Germinal center (tissue), 1 donor: ENCODE data around the gene KIAA0232.
"Not testable (repeated sequence)": the region's sequence is repeated elsewhere in the genome, so short reads cannot be mapped to it uniquely, and the experiment has no call there.

Experiments used
- DNase-seq: peaks from one replicate; pipeline ENCODE4 v3.0.0; 2012; ENCODE audit warnings: mixed read lengths, low spot score

The KIAA0232 gene

DNA sequence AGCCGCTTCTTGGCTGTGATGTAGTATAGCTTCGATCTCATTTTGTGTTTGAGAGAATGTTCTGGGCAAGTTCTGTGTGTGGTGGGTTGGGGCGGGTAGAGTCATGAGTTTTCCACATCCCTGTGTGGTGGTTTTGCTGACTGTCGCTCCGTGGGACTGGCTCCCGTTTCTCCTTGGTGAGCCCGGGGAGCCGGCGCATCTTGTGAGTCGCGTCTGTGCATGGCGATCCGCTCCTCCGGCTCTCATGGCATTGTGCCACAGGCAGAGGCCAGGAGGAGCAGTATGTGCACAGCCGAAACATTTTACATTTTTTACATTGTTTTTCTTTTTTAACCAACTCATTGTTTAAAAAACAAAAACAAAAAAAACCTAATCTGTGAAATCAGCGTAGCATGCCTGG is 99.4 kb downstream of the KIAA0232 start:
- DNase-seq: no peak

DNA sequence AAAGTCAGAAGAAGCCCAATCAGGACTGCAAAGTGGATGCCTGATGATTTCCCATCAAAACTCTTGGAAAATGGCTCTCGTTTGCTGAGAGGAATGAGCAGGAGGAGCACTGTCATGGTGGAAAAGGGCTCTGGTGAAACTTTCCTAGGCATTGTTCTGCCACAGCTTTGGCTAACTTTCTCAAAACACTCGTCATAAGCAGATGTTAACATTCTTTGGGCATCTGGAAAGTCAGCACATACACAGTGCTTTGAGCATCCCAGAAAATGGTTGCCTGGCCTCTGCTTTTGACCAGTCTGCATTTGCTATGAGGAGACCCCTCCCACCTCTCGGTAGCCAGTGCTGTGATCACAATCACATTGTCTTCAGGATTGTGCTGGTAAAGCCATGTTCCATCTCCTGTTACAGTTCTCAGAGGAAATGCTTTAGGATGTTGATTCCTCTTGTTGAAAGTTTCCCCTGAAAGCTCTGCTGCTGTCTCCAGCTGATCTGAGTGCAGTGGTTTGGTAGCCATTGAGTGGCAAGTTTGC is 101.9 kb downstream of the KIAA0232 start:
- DNase-seq: no peak

DNA sequence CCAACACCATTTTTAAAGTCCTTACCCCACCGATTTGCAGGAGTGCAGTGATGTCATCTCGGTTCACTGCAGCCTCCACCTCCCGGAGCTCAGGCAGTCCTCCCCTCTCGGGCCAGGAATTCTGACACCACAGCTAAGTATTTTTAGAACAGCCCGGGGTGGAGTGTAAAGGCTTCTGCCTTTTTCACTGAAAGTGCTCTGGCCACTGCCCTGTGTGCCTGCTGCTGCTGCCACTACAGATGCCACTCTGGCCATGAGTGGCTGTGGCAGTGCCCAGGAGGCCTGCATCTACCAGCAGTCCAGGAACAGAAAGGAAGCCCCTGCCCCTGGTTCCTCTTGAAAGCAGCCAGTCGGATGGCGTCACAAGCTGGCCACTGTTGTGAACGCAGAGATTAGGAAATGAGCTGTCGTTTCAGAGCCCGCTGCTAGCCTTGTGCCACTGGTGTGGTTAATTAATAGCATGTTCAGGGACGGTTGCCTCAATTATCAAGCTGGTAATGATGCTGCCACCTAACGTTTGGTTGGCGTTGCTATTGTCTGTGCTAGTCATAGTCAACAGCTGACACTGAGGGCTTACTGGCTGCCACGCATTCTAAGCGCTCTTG is 103.5 kb downstream of the KIAA0232 start:
- peak; percentile 45 for DNase-seq

DNA sequence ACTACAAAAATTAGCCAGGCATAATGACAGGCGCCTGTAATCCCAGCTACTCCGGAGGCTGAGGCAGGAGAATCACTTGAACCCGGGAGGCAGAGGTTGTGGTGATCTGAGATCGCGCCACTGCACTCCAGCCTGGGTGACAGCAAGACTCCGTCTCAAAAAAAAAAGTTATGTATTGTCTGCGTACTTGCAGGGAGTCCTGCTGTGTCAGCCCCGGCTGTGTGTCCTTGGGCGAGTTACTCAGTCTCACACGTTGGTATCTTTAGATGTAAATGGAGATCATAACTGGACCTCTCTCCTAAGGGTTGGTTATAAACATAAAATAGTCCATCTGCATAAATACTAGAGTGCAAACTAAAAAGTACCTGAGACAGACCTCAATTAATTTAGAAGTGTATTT is 104.4 kb downstream of the KIAA0232 start:
- no peak for DNase-seq

DNA sequence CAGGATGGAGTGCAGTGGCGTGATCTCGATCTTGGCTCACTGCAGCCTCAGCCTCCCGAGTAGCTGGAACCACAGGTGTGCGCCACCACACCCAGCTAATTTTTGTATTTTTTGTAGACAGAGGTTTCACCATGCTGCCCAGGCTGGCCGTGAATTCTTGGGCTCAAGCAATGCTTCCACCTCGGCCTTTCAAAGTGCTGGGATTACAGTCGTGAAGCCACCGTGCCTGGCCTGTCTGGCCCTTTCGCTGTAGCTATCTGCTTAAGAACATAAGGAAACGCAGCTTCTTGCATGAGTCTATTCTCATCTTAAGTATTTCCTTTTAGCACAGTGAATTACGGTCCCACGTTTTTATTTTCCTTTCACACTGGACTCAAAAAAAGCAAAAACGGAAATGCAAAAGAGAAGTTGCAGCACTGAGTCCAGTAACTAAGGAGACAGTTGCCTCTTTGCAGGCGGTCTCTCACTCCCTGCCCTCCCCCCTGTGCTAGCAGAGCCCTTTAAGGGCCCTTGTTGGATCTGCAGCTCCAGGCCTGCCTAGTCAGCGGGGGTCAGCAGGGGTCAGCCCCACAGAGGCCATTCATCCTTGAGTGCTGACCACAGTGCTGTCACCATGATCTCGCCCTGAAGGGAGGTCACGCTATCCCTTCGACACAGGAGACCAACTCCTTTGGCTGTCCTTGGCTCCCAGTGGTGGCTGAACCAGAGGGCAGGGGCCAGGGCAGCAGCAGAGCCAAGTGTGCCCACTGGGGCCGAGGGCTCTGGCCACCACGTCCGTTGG is 105.3 kb downstream of the KIAA0232 start:
- DNase-seq: no peak

DNA sequence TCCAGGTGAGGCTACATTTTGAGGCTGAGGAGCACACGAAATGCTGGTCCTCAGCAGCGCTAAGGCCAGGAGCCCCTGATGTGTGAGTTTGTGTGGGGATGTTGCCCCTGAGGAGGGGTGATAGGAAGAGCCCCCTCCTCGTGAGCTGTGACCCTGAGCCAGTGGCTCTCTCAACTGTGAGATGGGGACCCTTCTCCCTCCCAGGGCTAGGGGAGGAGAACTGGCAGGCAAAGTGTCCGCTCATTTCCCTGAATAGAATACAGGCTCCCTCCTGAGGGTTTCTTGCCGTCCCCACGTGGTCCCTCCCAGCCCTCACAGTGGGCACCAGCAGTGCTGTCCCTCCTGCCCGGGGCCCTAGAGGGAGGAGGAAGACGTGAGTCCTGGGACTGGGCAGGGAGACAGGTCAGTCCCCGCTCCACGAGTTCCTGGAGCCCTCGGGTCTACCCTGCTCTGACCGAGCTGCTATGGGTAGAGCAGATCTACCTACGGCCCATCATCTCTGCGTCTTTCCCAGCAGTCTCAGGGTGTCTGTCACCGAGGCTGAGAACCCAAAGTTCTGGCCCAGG is 106.1 kb downstream of the KIAA0232 start:
- DNase-seq: no peak

DNA sequence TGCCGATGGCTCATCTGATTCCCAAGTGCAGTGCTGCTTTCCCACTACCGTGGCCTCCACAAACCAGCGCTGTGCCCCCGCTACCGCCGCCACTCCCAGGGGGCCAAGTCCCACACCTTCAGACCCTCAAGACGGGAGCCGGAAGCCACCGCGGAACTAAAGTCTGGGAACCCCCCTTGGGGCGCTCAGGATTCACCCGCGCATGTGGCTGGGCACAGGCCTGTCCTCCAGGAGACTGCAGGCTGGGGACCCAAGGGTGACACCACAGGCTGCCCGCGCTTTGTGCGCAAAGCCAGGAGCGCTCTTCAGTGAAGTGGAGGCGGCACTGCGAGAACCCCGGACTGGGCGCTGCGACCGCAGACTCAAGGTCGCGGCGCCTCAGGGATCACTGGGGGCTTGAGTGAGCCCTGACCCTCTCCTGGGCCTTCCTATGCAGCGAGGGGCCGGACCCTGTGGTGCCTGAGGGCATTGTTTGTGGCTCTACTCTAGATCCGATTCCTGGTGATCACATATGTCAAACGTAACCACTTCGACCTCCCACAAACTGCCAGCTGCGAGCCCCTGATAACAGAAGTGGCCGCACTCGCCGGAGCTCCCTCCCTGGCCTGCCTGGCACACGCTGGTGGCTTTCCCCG is 106.7 kb downstream of the KIAA0232 start:
- DNase-seq: no peak

DNA sequence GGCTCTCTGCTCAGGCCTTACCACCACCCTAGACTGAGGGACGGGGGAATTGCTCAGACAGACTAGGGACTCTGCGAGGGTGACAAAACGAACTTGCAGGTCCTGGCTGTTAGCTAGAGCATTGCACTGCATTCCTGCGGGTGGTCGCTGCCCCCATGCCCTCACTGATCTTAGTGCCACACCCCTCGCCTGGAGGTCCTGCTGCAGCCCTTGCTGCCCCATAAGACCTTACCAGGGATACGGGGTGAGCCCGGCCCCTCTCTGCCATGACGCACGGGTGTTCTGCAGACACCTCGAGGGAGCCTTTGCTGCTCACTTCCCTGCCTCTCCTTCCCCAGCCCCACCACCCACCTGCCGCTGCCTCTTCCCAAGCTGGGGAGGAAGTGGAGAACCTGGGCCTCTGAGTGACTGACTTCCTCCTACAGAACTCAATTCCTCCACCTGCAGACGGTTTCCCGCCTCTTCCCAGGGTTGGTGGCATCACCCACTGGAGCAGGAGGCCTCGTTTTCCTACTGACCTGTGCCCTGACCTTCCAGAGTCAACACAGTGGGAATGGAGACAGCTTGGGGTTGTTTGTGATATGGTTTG is 107.3 kb downstream of the KIAA0232 start:
- DNase-seq: no peak

DNA sequence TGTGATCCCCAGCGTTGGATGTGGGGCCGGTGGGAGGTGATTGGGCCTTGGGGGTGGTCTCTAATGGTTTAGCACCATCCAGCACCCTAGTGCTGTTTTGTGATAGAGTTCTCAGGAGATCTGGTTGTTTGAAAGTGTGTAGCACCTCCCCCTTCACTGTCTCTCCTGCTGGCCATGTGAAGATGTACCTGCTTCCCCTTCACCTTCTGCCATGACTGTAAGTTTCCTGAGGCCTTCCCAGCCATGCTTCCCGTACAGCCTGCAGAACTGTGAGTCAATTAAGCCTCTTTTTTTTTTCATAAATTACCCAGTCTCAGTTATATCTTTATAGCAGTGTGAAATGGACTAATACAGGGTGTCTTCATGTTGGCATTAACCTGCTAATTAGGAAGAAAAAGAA is 107.8 kb downstream of the KIAA0232 start:
- DNase-seq: no peak

DNA sequence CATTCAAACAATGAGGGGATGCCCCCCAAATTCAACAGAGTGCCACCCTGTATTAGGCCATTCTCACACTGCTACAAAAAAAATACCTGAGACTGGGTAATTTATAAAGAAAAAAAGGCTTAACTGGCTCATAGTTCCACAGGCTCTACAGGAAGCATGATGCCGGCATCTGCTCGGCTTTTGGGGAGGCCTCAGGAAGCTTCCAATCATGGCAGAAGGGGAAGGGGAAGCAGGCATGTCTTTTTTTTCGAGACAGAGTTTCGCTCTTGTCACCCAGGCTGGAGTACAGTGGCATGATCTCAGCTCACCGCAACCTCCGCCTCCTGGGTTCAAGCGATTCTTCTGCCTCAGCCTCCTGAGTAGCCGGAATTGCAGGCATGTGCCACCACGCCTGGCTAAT is 108.4 kb downstream of the KIAA0232 start:
- DNase-seq: not testable (repeated sequence)

DNA sequence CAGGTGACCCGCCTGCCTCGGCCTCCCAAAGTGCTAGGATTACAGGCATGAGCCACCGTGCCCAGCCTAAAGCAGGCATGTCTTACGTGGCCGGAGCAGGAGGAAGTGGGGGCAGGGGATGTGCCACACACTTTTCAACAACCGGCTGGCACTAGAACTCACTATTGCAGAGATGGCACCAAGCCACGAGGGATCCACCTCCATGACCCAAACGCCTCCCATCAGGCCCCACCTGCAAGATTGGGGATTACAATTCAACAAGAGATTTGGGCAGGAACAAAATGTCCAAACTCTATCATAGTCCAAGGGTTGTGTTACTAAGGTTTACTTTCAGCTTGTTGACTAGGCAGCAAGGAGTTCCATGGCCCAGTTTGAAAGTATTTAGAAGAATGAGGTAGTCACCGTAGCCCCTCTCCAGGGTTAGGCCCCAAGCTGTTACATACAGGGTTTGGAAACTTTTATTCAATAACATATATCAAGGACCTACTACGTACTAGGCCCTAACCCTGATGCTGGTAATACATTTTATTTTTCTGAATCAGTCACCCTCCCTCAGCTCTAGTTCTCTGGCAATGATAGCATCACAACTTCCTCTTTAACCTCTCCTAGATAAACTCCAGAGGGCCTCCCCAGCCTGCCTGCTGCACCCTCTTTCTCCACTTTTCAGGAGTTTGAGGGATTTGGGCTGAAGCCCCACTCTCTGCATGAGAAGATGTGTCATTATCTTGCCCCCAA is 109.1 kb downstream of the KIAA0232 start:
- no peak for DNase-seq

DNA sequence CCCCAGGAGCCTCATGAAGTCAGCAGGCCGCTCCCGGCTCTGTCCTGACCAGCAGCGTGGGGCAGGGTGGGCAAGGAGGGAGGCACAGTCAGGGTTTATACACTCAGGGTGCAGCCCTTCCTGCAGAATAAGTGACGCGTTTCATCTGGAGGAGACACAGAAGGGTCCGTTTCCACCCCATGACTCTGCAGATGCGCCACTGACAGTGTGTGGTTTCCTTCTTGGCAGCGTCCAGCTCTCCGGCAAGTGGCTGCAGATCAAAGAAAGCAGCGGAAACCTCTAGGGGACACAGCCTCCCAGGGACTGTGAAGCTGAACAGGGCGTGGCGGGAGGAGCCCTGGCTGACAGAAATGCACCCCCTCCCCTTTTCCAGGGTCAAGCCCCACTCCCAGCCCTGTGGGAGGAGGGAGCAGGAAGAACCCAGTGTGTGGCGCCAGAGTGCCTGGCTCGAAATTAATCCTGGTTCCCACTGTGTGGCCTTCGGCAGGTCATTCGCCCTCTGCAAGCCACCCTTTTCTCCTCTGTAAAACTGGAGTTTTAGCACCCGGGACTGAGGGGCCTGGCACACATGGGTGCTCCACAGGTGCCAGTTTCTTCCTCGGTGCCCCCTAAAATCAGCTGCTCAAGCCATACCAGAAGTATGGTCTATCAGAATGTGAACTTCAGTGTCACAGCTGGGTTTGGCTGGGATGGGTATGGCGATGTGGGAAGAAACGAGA is 109.8 kb downstream of the KIAA0232 start:
- DNase-seq: no peak

DNA sequence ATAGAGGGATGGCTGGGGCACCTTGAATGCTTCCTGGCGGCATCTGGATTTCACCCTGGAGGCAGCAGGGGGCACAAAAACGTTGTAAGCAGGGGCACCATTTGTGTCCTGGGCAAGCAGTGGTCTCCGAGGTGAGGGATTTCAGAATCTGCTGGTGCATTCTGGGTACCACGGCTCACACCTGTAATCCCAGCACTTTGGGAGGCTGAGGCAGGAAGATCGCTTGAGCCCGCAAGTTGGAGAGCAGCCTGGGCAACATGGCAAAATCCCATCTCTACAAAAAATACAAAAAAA is 110.3 kb downstream of the KIAA0232 start:
- DNase-seq: no peak

DNA sequence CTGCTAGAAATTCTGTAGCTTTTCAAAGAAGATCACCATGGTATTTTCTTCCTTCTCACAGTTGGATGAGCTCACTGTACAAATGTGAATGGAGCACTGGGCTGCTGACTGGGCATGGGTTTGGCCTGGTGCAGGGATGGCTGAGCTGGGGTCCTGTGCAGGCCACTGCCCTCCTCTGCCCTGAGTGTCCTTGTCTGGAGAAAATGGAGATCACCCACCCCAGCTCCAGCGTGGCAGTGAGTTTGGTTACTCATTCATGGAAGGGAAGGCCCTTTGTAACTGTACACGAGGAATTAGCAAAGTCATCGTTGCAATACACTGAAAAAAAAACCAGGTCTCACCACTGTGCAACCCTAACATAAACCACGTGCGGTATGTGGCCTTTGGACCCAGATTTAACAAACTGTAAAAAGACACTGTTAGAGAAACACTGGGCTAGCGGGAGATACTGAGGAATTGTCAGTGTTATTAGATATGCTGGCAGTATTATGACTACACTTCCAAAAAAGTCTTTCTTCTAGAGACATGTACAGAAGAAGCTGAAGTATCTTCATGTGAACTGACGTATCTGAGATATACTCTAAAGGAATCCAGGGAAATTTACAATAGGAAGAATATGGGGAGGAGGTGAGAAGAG is 111.0 kb downstream of the KIAA0232 start:
- DNase-seq: no peak

DNA sequence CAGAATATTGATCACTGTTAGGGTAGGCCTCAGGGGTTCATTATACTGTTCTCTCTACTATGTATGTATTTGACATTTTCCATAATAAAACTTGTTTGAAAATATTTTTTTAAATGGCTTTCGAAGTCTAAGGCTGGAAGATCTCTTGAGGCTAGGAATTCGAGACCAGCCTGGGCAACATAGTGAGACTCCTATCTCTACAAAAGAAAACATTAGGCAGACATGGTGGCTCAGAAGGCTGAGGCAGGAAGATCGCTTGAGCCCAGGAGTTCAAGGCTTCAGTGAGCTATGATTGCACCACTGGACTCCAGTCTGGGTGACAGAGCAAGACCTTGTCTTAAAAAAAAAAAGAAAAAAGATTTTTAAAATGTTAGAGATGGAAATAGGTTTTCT is 111.6 kb downstream of the KIAA0232 start:
- no peak for DNase-seq

DNA sequence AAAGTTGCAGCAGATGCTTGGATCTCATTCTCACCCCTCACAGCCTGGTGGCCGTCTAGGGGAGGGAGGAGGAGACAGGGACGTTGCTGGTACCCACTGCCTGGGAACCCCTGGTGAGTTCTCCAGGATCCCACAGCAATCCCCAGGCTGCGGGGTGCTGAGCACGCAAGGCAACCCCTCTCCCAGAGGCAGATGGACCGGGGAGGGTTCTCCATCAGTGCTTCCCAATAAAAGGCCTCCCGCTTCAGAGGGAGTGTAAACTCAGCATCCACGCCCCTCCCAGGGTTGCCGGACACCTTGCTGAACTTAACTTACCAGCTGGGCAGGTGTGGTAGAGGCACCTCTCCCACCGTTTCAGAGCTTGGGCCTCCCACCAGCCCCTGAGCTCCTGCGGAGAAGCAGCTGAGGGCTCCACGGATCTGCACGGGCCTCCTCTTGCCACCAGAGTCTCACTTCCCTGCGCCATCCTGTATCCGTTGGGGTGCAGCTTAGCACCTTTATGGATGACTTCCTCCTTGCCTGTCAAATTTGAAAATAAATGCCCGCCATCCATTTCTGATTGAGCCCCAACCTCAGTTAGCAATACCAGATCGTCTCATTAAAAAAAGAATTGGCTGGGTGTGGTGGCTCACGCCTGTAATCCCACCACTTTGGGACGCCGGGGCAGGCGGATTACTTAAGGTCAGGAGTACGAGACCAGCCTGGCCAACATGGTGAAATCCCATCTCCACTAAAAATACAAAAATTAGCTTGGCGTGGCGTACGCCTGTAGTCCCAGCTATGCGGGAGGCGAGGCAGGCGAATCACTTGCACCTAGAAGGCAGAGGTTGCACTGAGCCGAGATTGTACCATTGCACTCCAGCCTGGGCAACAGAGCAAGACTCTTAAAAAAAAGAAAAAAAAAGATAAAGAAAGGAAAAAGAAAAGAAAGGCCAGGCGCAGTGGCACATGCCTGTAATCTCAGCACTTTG is 112.3 kb downstream of the KIAA0232 start:
- DNase-seq: no peak

DNA sequence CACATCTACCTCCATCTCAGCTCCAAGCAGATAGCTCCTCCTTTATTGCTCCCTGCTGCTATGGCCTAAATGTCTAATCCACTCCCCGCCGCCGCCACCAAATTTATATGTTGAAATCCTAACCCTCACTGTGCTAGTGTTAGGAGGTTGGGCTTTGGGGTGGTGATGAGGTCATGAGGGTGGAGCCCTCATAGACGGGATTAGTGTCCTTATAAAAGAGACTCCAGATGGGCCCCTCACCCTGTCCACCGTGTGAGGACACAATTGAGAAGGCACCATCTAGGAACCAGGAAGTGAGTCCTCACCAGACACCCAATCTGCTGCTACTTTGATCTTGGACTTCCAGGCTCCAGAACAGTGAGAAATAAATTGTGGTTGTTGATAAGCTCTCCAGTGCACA is 113.5 kb downstream of the KIAA0232 start:
- DNase-seq: no peak

DNA sequence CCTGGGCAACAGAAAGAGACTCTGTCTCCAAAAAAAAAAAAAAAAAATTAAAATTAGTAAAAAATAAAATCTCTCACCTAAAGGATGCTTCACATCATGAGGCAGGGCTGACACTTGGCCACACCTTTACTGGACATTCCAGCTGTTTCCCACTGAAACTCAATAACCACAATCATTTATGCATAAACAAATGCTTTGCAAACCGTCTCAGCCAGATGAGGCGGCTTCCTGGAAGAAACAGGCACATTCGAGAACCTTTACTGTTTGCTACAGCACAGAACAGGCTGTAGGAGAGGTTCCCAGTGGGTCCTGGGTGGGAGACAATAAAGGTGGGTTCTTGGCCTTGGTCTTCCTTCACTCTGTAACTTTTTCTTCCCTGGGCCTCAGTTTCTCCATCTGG is 116.2 kb downstream of the KIAA0232 start:
- no peak for DNase-seq

DNA sequence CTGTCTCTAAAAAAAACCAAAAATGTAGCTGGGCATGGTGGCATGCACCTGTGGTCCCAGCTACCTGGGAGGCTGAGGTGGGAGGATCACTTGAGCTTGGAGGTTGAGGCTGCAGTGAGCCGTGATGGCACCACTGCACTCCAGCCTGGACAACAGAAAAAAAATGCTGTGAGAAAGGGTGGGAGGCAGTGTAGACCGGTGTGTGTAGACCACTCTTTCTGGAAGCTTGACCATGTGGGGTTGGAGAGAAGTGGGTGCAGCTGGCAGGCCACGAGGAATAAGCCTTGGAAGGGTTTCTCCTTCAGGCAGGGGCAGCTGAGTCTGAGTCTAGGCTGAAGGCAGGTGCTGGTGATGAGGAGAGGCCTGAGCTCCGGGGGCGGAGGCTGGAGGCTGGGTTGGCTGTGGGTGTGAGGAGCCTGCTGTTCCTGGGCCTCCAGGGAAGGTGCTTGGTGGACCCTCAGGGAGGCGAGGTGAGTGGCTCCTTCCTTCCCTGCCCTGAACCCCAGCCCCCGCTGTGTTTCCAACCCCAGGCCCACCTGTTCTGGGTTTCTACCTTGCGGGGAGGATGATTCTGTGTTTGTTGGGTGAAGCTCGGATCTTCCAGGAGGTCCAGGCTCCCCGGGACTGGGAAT is 117.8 kb downstream of the KIAA0232 start:
- no peak for DNase-seq
